GM18951 (cell line): Measurements from ENCODE around the gene BCL2.
A peak's percentile ranks its signal among the peaks of the same experiment; 100 is the strongest.

Source experiments
- POLR2A ChIP-seq: IDR thresholded peaks from 4 replicates; pipeline ENCODE4 v1.6.1; 2011; ENCODE audit warnings: mild to moderate bottlenecking; ENCODE audit not compliant: insufficient read length, insufficient read depth; ENCODE audit errors: extremely low read depth
- in situ Hi-C: fragments of 300-500 bp; cut with MboI; formaldehyde crosslinking; loops from one replicate; pipeline ENCODE4 v1.12.0; 2022; ENCODE audit warnings: low sequenced_read_pairs, mixed read lengths, inconsistent platforms; ENCODE audit not compliant: unreplicated experiment

BCL2 gene

DNA sequence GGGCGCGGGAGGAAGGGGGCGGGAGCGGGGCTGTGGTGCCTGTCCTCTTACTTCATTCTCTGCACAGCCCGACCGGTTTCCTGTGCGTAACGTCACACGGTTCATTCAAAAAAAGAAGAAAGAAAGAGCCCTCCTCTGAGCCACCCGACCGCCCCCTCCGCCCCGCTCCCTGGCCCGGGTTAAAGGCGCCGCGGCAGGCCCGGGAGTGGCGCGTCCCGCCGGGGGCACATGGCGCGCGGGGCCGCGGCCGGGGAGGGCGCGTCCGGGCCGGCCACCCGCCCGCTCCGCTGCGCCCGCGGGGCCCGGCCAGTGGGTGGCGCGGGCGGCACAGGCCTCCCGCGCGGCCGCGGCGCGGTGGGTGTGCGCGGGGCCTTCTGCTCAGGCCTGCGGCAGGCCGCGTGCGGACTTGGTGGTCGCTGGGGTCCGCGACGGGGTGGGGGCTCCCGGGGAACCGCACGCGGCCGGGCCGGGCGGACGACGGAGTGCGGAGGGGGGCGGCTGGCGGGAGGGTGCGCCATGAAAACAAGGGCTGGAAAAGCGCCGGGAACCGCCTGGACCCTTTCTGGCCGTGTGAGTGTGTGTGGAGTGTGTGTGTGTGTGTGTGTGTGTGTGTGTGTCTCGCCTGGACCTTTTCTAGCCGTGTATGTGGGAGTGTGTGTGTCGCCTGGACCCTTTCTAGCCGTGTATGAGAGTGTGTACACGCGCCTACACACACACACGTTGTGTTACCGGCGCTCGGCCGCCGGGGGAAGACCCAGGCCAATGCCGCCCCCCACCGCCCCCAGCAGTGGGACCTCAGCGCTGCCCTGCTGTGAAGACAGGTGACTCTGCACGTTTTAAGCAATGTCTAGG, 780 bp upstream of the BCL2 start:
- peak; percentile 62 for TF ChIP-seq POLR2A
- in situ Hi-C loops = loop anchor here (5.0 kb wide), 1 partner anchor 303 kb away; no protein-coding TSS in a partner anchor

DNA sequence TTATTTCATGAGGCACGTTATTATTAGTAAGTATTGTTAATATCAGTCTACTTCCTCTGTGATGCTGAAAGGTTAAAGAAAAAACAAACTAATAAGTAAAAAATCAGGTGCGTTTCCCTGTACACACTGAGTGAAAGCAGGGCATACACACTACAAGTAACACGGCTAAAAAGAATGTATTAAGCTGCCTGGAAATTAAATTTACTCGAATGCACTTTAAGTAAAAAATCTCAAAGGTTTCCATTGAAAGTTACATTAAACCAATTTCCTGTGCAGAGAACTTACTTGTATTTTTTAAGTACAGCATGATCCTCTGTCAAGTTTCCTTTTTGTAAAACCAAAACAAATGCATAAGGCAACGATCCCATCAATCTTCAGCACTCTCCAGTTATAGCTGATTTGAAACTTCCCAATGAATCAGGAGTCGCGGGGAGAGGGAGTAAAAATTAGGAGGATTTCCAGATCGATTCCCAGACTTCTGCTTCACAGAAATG, 633 bp downstream of the BCL2 start:
- in situ Hi-C loops = loop anchor here (5.0 kb wide), 1 partner anchor 177 kb away; no protein-coding TSS in a partner anchor
- no peak for TF ChIP-seq POLR2A

DNA sequence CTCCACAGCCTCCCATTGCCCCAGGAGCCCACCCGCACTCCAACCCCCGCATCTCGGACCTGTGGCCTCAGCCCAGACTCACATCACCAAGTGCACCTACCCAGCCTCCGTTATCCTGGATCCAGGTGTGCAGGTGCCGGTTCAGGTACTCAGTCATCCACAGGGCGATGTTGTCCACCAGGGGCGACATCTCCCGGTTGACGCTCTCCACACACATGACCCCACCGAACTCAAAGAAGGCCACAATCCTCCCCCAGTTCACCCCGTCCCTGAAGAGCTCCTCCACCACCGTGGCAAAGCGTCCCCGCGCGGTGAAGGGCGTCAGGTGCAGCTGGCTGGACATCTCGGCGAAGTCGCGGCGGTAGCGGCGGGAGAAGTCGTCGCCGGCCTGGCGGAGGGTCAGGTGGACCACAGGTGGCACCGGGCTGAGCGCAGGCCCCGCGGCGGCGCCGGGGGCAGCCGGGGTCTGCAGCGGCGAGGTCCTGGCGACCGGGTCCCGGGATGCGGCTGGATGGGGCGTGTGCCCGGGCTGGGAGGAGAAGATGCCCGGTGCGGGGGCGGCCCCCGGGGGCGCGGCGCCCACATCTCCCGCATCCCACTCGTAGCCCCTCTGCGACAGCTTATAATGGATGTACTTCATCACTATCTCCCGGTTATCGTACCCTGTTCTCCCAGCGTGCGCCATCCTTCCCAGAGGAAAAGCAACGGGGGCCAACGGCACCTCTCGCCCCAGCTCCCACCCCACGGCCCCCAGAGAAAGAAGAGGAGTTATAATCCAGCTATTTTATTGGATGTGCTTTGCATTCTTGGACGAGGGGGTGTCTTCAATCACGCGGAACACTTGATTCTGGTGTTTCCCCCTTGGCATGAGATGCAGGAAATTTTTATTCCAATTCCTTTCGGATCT, 1.3 kb downstream of the BCL2 start:
- TF ChIP-seq POLR2A = peak; percentile 44
- in situ Hi-C loops = loop anchor here (5.0 kb wide), 1 partner anchor 176 kb away; no protein-coding TSS in a partner anchor

DNA sequence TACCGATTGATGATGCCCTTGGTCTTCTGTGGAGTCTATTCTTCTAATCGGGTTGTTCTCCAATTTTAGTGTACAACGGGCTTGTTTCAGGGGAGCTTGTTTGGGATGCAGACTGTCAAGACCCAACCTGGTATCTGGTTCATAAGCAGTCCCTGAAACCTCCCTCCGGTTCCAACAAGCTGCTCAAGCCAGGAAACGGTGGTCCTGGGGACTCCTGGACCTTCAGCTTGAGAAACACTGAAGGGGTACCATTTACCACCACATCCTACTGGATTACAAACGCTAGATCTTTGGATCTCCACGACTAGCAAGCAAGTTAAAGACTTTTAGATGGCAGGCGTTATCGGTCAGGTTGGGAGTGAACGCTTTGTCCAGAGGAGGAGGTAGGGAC, 2.0 kb downstream of the BCL2 start:
- in situ Hi-C loops = loop anchor here (5.0 kb wide), 1 partner anchor 175 kb away; no protein-coding TSS in a partner anchor
- TF ChIP-seq POLR2A = no peak

DNA sequence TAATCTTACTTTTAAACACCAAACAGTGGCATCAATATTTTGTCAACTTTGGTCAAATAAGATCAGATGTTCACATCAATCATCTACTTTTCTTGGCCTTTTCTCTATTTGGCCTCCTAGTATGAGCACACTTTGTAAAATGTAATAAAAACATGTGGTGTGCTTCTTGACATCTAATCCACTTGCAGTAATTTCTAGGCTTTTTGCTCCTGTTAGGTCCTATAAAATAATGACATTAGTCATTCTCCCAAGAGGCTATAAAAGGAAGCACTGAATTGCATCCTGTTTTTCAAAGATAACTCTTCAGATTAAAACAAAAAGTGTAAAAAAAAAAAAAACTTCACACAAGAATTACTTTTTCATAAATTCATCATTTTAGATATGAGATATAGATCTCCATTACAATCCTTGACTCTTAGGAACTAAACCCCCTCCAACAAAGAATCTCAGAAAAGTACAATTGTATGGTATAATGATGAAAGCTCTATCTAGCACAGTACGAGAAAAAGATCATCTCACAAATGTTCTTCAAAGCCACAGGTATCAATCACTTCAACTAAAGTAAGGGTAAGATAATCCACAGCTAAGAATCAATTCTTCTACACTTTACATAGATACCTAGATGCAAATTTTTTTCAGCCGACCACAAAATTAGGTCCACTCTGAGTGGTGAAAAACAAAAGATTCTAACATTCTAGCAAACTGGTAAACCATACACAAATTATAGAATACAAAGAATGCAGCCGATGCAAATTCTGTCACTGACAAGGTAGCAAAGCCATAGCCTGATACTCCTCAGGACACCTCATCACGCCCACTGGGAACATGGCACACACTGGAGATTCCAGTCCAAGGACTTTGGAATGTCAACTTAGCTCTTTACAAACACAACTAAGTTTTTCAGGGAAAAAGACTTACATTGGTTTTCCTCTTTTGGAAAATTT, 2.7 kb downstream of the BCL2 start:
- peak; percentile 63 for TF ChIP-seq POLR2A
- in situ Hi-C loops = loop anchor here (5.0 kb wide), 1 partner anchor 175 kb away; no protein-coding TSS in a partner anchor

DNA sequence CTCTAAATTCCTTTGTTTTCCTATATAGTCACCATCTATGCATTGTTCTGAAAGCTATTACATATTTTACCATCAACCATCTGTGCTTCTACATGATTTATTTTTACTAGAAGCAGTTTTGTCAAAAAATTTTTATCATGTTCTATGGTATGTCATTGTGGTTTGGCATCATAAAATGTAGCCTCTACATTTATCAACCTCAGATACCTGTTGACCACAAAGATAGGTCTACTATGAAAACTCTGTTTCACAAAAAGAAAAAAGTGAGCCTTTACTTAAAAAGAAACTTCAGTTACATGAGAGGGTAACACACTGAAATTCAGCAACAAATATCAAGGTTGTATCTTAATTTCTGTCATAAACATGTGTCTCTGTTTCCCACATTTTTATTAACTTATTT, 3.7 kb downstream of the BCL2 start:
- TF ChIP-seq POLR2A = no peak
- in situ Hi-C loops = loop anchor here (5.0 kb wide), 1 partner anchor 174 kb away; no protein-coding TSS in a partner anchor

DNA sequence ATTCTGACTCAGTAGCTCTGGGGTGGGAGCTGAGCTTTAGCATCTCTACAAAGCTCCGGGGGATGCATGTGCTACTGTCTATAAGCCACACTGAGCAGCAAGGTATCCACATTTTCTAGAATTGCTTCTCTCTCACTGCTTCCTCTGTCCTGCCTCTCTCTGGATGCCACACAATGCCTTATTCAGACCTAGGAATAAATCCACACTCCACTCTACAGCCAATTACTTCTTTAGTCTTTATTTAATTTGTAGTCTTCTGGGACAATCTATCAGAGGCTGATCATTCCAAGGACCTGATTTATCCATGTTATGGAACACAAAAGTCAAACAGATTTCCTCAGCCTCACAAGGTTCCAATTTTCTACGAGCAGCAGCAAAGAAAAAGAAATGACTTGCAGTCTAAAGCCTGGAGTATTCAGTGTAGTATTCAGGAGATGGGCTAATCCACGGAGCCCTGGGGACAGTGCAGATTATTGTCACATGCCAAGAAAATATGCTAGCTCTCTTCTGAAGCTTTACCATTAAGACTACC, 4.4 kb downstream of the BCL2 start:
- no peak for TF ChIP-seq POLR2A
- in situ Hi-C loops = loop anchor here (5.0 kb wide), 1 partner anchor 173 kb away; no protein-coding TSS in a partner anchor

DNA sequence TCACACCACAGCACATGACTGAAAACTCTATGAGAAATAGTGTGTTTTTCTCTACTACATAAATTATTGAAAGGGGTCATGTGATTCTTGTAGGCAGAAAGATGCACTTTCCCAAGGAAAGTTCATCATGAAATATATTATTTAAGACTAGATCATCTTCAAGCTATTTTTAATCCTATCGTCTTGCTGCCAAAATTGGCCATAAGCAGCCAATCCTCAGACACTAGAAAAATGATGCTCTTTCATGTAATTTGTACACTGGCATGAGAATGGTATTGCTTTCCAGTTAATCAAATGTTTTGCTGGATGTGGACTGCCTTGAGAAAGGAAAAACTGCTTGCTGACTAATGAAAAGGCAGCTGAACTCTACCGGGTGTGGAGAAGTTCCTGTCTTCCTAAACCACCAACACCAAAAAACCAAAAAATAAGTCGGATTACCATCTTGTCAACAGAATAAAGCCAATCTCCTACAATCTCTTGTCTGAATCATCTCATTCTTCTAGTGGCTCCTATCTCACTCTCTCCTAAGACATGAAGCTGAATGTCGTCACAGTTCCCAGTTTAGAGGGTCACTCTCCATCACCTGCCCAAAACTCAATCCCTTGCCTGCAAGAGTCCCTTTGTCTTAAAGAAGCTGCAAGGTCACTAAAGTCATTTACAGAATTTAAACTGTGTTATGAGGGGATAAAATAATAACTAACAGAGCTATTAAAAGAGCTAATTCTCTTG, 5.3 kb downstream of the BCL2 start:
- in situ Hi-C loops = no loop called here
- TF ChIP-seq POLR2A = no peak

DNA sequence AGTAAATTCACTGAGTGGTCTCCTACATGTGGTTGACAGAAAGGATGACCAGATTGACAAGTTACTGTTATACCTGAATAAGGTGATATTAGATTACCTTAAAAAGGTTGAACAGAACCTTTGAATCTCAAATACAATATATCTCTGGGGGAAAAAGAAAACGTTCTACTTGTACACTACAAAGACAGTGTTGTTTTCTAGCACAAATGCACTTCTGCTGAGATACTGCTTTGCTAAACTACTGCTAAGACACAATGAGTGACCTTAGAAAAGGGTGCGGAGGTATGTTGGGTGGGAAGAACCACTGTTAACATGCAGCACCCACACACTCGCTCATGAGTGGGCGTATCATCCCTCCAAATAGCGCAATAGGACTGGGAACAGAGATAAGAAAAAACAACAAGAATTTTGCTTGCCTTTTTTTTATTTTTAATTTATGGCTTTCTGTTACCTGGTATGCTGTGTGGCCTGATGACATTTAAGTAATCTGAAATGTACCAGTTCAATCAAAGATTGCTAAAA, 6.1 kb downstream of the BCL2 start:
- TF ChIP-seq POLR2A = no peak

DNA sequence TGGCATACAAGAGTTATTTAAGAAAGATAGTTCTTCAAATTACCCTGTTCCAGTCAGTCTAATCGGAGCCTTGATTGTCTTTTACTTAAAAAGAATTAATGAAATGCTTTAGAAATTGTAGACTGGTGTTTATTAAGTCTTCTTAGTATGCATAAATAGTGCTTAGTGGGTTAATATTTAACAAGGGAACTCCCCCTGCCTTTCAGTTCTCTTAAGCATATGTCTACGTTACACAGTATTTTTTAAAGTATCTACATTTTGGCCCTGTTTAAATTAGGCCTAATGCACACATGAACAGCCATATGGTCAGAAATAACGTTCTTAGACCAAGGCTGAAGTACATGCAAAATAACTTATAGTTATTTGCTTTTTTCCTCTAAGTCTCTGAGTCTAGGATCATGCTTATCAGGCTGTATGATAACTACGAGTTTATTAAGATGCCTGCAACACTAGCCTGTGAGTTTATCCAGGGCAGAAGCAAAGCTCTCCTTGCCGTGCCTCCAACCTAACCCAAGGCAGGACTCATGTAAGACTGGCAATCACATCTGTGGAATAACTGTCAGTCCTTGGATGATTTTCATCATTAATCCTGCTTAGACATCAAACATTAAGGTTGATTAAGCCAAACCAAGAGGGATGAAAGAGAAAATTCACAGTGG, 6.7 kb downstream of the BCL2 start:
- in situ Hi-C loops = no loop called here

More for the DNA sequence above, 6.1 kb downstream of the BCL2 start:
- in situ Hi-C loops = no loop called here

More for the DNA sequence above, 6.7 kb downstream of the BCL2 start:
- peak; percentile 29 for TF ChIP-seq POLR2A
